ENCODE data around the gene TPO.
"Not testable (repeated sequence)": the region's sequence is repeated elsewhere in the genome, so short reads cannot be mapped to it uniquely, and the experiment has no call there.

TPO gene

DNA sequence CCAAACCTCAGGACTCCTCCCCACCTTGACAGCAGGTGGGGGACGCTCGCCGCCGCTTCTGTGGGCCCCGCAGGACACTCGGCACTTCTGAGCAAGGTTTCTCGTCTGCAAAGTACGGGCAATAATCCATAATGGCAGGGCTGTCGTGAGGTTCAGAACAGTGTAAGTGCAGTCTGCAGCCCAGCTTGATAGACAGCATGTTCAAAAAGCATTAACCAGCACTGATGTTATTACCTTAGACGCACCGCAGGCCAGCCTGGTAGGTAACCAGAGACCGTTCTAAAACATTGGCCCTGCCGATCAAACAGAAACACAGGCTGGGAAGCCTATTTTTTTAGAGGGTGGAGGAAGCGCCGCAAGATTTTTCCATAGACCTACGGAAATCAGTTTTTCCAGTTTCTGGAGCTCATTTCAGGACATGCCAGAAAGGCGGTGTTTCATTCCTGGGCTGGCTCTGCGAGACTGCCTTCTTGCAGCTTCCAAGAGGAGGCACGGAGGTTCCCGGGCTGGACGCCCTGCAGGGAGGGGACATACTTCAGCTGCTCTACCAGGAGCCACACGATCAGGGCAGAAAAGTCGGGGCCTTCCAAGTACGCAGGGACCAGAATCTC, 148.7 kb downstream of the TPO start:
- no peak for DNase-seq

DNA sequence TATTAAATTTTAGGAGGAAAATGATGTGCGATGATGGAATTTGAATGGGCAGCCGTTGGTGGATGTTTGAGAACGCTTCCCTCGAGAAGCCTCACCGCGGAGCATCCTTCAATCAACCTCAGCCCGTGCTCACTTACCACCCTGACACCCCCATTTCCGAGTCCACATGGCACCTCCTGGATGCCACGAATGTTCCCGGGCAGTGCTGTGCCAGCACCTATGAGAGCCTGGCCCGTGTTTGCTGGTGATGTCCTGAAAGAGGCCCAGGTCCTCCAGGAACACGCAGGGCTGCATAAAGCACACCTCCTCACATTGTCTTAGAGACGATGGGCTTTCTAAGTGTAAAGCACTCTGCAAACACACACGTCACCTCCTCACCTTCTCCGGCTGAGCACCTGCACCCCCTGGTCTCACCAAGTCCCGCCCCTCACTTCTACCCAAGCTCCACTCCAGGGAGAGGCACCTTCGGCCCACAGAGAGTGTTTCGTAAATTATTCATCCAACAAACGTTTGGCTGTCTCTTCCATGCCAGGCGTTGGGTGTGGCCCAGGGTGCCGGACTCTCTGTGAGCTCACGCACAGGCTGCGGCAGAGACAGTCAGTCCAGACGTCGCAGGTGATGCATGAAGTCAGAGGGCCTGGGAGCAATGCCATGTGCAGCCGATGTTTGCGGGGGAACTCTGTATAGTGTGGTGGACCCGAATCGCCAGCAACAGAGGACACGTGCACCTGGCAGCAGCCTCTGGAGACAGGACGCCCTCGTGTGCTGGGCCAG, 150.0 kb downstream of the TPO start:
- no peak for DNase-seq

GRCh38 chr2:1563943-1564891, 151.0 kb downstream of the TPO start:
- DNase-seq = no peak

- DNase-seq = no peak
Observed at GRCh38 chr2:1567556-1568344, 154.5 kb downstream of the TPO start.

GRCh38 chr2:1568345-1568668, 155.0 kb downstream of the TPO start:
- not testable (repeated sequence) for DNase-seq

DNA sequence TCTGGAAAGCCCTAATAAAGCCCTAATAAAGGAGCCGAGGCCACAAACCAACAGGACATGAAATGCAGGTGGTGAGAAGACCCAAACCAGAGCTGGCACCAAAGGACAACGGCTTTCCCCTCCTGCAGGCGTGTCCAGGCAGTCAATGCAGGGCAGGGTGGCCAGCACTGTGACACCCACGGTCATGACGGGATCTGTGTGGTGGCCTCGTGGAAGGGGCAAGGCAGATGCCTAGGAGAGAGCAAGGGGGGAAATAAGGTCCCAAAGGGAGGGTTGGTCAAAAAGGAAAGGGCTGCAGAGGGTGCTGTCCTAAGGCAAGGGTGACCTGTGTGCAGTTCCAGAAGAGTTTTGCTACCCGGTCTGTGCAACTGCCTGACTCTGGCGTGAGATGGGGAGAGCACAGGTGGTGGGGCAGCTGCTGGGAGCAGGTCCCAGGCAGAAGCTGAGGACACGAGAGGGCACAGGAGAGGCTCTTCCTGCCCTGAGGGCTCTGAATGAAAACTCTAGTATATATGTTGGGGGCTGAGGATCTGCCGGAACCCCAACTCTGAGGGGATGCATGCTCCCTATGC, 156.7 kb downstream of the TPO start:
- DNase-seq = no peak

GRCh38 chr2:1571477-1572417, 158.5 kb downstream of the TPO start:
- no peak for DNase-seq

- no peak for DNase-seq
Observed at GRCh38 chr2:1572638-1573037, 159.4 kb downstream of the TPO start.

- DNase-seq = no peak
Observed at GRCh38 chr2:1577846-1578245, 164.6 kb downstream of the TPO start.

DNA sequence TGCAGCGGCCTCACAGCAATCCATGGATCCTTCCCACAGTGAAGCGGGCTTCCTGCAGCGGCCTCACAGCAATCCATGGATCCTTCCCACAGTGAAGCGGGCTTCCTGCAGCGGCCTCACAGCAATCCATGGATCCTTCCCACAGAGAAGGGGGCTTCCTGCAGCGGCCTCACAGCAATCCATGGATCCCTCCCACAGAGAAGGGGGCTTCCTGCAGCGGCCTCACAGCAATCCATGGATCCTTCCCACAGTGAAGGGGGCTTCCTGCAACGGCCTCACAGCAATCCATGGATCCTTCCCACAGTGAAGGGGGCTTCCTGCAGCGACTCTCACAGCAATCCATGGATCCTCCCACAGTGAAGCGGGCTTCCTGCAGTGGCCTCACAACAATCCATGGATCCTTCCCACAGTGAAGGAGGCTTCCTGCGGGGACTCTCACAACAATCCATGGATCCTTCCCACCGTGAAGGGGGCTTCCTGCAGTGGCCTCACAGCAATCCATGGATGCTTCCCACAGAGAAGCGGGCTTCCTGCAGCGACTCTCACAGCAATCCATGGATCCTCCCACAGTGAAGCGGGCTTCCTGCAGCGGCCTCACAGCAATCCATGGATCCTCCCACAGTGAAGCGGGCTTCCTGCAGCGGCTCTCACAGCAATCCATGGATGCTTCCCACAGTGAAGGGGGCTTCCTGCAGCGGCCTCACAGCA, 168.1 kb downstream of the TPO start:
- DNase-seq = not testable (repeated sequence)

- DNase-seq = no peak
Observed at GRCh38 chr2:1581965-1582625, 168.8 kb downstream of the TPO start.

DNA sequence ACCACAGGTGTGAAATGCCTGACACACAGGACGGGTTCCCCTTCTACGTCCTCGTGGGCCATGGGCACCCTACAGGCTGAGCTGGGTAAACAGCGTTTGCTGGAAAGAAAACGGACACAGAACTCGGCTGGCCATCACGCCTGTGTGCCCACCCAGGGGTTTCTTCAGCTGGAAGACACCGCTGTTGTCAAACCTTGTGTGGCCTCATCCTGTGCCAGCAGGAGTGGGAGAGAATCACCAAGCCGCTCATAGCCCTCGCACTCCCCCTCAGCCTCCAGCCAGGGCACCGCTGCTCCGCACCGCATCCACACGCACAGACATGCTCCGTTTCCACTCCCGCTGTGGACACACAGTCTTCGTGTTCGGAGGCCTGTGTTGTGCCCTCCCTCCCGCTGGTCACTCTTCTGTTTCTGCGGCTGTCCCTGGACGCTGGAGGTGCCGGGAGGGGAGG, 169.7 kb downstream of the TPO start:
- no peak for DNase-seq

- DNase-seq = no peak
Observed at GRCh38 chr2:1584051-1584531, 170.8 kb downstream of the TPO start.

GRCh38 chr2:1584691-1585485, 171.6 kb downstream of the TPO start:
- no peak for DNase-seq

- DNase-seq = no peak
Observed at GRCh38 chr2:1585635-1586034, 172.4 kb downstream of the TPO start.

GRCh38 chr2:1586251-1586922, 173.1 kb downstream of the TPO start:
- no peak for DNase-seq

- DNase-seq = no peak
Observed at GRCh38 chr2:1586923-1587840, 173.9 kb downstream of the TPO start.

Data from activated CD8-positive, alpha-beta memory T cell treated with anti-CD3 and anti-CD28 coated beads, Interleukin-2, amount 50 U/mL, for 4 hours (primary cell).